Measurements from ENCODE around the gene AKT2. TPM values are rescaled to one million over a fixed set of nuclear protein-coding genes. Genes with fewer than 3 reads are reported as not detected.

AKT2 gene
- total RNA-seq, 1 donor from 2014 or later: 23.1 TPM

DNA sequence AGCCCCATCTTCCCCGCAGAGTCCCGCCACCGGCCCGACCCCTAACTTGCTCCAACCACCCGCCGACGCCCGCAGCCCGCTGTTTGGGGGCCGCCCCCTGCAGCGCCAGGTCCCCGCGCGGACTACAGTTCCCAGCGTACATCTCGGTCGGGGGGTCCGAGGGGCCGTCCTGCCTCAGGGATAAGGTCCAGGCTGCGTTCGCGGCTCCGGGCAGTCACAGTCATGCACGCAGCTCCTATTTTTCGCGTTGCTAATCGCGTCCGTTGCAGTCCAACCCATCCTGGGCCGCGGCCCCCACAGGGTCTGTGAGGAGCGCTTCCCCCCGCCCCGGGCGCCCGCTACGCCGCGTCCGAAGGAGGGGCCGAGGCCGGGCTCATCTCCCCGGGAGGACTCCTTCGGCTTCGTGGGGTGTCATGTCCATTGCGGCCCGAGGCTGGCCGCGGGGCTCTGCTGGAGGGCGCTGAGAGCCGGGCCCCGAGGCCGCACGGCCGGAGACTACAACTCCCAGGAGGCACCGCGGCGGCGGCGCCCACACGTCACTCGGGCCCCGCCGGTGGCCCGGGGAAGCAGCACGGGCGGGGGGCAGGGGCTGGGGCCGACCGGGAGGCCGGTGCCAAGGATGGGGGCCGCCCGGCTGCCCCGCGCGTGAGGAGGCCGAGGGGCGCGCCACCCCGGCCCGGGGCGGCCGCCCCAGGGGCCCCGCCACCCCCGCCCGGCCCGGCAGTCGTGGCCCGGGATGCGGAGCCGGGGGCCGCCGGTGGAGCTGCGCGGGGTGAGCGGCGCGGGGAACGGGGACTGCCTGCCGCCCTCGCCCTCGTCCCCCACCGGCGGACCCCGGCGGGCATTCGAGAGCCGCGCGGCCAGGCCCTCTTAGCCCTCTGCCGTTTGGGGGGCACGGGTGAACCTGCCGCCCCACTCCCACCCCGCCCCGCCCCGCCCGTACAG lies 94.0 kb downstream of the AKT2 start, which contains the start of gene MAP3K10:
Gene MAP3K10, plus strand, starts transcription at position 536 of the 945 bp plus-strand sequence. CDS start 606 bp downstream, outside the sequence.
- DNase-seq (ENCODE audit: low read depth in 2 of 2): peak in 1 of 2 donors; percentile 64

DNA sequence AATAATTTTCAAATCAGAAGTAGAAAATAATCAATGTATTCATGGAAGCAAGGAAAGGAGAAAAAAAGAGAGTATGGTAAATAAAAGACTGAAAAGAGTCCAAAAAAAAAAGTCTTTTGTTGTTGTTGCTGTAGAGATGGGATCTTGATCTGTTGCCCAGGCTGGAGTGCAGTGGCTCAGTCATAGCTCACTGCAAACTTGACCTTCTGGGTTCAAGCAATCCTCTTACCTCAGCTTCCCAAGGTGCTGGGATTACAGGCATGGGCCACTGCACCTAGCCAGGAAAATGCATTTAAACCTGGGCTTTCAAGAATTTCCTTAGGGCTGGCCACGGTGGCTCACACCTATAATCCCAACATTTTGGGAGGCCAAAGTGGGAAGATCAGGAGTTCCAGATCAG lies 100.9 kb downstream of the AKT2 start:
- no peak for DNase-seq (ENCODE audit: low read depth in 2 of 2)

Other genes with a start within 250 kb of the AKT2 start
- 6.7 and 8.3 TPM in 2 replicates for gene ZNF780B, start 229.1 kb downstream of the AKT2 start, total RNA-seq
- 10.2 and 10.5 TPM in 2 replicates for gene ZNF780A, start 194.4 kb downstream of the AKT2 start, total RNA-seq
- 3.0 and 5.4 TPM in 2 replicates for gene MAP3K10, start 93.9 kb downstream of the AKT2 start, total RNA-seq
- not detected in 2 replicates for gene TTC9B, start 67.0 kb downstream of the AKT2 start, total RNA-seq
- 0.13 TPM in 1 of 2 replicates, not detected in the other for gene CCNP, start 58.7 kb downstream of the AKT2 start, total RNA-seq
- gene C19orf47, start 63.1 kb upstream of the AKT2 start, total RNA-seq: 4.4 and 8.0 TPM in 2 replicates
- gene PLD3, start 63.4 kb upstream of the AKT2 start, total RNA-seq: 88.6 and 150 TPM in 2 replicates
- gene HIPK4, start 104.8 kb upstream of the AKT2 start, total RNA-seq: under 0.01 TPM in 2 replicates
- 0.90 and 1.5 TPM in 2 replicates for gene PRX, start 128.0 kb upstream of the AKT2 start, total RNA-seq
- 17.3 and 25.8 TPM in 2 replicates for gene SERTAD1, start 140.6 kb upstream of the AKT2 start, total RNA-seq
- 18.0 and 24.1 TPM in 2 replicates for gene SERTAD3, start 159.0 kb upstream of the AKT2 start, total RNA-seq
- 39.8 and 61.3 TPM in 2 replicates for gene BLVRB, start 180.4 kb upstream of the AKT2 start, total RNA-seq
- under 0.01 TPM in 1 of 2 replicates, not detected in the other for gene SPTBN4, start 181.7 kb upstream of the AKT2 start, total RNA-seq

All from dermis microvascular lymphatic vessel endothelial cell (primary cell).